PFSK-1 (cell line): Measurements from ENCODE around the gene CD163L1.

Experiments
- FOXP2 ChIP-seq: optimal IDR thresholded peaks from 2 replicates; pipeline ENCODE3; 2011; ENCODE audit warnings: borderline replicate concordance, control low read depth, inconsistent platforms; ENCODE audit not compliant: insufficient read depth; ENCODE audit errors: extremely low read length, extremely low read depth
- POLR2AphosphoS5 ChIP-seq: IDR thresholded peaks from 2 replicates; pipeline ENCODE4 v1.6.1; 2012; ENCODE audit warnings: low read depth, mild to moderate bottlenecking, control low read depth, low read length, moderate library complexity
- SIN3A ChIP-seq: IDR thresholded peaks from 2 replicates; pipeline ENCODE4 v1.6.1; 2012; ENCODE audit warnings: mild to moderate bottlenecking, low read length, moderate library complexity, borderline replicate concordance; ENCODE audit not compliant: insufficient read depth
- TF ChIP-seq, protein P1 (sequence below), 2 experiments: IDR thresholded peaks; 2 replicates each; pipeline versions ENCODE4 v1.6.1 to v1.8.0; 2011 to 2012; ENCODE audit warnings: low read depth in 2 of 2, low read length in 2 of 2, control low read depth in 1 of 2, inconsistent platforms in 1 of 2, mild to moderate bottlenecking in 1 of 2, moderate library complexity in 1 of 2; ENCODE audit not compliant: insufficient read depth in 1 of 2

DNA sequence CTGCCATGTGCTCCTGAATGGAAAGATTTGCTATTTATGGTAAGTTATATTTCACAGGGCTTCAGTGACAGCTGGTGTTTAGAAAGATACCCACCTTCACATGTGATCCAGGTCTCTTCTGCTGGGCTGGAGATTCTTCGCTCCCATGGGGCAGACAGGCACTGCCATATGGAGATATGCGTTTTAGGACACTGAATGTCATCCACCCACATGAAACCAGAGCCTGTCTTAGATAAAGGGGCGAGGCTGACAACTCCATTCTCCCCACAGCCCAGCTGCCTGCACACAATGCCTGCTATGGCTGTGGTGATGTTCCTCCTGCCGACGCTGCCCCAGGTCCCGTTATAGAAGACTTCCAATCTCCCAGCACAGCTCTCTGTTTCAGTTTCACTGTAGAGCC is 70.7 kb downstream of the CD163L1 start:
- TF ChIP-seq, protein P1, sequence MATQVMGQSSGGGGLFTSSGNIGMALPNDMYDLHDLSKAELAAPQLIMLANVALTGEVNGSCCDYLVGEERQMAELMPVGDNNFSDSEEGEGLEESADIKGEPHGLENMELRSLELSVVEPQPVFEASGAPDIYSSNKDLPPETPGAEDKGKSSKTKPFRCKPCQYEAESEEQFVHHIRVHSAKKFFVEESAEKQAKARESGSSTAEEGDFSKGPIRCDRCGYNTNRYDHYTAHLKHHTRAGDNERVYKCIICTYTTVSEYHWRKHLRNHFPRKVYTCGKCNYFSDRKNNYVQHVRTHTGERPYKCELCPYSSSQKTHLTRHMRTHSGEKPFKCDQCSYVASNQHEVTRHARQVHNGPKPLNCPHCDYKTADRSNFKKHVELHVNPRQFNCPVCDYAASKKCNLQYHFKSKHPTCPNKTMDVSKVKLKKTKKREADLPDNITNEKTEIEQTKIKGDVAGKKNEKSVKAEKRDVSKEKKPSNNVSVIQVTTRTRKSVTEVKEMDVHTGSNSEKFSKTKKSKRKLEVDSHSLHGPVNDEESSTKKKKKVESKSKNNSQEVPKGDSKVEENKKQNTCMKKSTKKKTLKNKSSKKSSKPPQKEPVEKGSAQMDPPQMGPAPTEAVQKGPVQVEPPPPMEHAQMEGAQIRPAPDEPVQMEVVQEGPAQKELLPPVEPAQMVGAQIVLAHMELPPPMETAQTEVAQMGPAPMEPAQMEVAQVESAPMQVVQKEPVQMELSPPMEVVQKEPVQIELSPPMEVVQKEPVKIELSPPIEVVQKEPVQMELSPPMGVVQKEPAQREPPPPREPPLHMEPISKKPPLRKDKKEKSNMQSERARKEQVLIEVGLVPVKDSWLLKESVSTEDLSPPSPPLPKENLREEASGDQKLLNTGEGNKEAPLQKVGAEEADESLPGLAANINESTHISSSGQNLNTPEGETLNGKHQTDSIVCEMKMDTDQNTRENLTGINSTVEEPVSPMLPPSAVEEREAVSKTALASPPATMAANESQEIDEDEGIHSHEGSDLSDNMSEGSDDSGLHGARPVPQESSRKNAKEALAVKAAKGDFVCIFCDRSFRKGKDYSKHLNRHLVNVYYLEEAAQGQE (IDR thresholded peaks at IDR 0.05; ENCODE audit: insufficient read depth in 1 of 2, low read depth in 2 of 2, low read length in 2 of 2) = no peak
- TF ChIP-seq FOXP2 (no peak), SIN3A (no peak), POLR2AphosphoS5 (no peak)
